NT2/D1 (cell line): ENCODE data around the gene TNFSF13B.

ENCODE experiments used
- YY1 ChIP-seq: IDR thresholded peaks from 2 replicates; pipeline ENCODE4 v1.6.1; 2011; ENCODE audit not compliant: insufficient read length, insufficient read depth
- ZNF274 ChIP-seq: IDR thresholded peaks from 2 replicates; pipeline ENCODE4 v1.6.1; 2011; ENCODE audit warnings: mild to moderate bottlenecking, low read depth, low read length

- TF ChIP-seq ZNF274 = no peak
- TF ChIP-seq YY1 = no peak
These were observed 53.5 kb downstream of the TNFSF13B start for GRCh38 chr13:108323031-108323430.
